ENCODE results near the gene CEP85. TPM values are rescaled to one million over a fixed set of nuclear protein-coding genes. Genes with fewer than 3 reads are reported as not detected.

CEP85 gene
- total RNA-seq, 1 donor, result 13.0 TPM

DNA sequence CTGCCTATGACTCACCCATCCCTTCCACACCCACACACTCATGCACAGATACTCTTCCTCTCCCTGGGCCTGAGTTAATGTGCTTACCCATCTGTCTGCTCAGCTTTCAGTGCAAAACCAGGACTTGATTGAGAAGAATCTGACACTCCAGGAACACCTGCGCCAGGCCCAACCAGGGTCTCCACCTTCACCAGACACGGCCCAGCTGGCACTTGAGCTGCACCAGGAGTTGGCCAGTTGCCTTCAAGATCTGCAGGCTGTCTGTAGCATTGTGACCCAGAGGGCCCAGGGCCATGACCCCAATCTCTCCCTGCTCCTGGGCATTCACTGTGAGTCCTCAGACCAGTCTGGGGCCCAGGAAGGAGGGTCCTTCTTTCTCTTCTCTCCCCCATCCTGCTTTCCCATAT is 42.4 kb downstream of the CEP85 start:
- H3K4me3 ChIP-seq (ENCODE audit: low read depth, low read length), result no peak overlapping the region
- TF ChIP-seq, protein P1, sequence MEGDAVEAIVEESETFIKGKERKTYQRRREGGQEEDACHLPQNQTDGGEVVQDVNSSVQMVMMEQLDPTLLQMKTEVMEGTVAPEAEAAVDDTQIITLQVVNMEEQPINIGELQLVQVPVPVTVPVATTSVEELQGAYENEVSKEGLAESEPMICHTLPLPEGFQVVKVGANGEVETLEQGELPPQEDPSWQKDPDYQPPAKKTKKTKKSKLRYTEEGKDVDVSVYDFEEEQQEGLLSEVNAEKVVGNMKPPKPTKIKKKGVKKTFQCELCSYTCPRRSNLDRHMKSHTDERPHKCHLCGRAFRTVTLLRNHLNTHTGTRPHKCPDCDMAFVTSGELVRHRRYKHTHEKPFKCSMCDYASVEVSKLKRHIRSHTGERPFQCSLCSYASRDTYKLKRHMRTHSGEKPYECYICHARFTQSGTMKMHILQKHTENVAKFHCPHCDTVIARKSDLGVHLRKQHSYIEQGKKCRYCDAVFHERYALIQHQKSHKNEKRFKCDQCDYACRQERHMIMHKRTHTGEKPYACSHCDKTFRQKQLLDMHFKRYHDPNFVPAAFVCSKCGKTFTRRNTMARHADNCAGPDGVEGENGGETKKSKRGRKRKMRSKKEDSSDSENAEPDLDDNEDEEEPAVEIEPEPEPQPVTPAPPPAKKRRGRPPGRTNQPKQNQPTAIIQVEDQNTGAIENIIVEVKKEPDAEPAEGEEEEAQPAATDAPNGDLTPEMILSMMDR (IDR thresholded peaks at IDR 0.05; ENCODE audit: insufficient read depth, low read depth, low read length), result no peak
- DNase-seq (ENCODE audit: low read depth), result no peak

DNA sequence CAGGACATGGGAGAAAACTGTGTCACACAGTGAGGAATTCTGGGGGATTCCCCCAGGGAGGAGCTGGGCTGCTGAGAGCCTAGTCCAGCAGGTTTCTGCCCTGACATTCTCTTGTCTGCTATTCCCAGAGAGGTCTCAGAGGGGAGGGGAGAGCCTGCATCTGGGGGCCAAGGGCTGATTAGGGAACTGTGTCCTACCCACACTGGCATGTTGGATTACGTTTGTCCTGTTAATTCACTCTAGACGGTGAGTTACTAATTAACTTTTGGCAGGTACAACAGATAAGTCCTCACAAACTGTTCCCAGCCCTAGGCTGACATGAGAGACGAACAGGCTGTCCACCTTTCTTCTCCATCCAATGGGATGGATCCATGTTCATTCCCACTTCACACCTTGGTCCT is 43.3 kb downstream of the CEP85 start:
- H3K4me3 ChIP-seq (ENCODE audit: low read depth, low read length), result no peak overlapping the region
- DNase-seq (ENCODE audit: low read depth), result no peak
- TF ChIP-seq, protein P1 (IDR thresholded peaks at IDR 0.05; ENCODE audit: insufficient read depth, low read depth, low read length), result no peak

DNA sequence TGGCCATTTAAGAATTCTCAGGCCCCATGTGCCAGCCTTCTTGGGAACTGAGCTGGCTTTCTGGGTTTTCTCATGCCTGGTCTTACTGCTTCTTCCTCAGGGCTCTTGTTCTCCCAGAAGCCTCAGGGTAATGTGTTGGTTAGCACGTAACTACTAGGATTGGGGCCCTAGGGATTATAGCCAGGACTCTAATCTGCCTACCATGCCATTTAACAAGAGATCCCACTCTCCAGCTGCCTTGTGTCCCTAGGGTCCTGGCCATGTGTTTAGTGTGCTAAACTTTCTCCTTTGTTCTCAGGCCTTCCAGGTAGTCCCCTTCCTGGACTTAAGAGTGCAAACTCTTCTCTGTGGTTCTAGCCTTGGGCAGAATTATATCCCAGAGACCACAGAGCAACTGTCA is 43.7 kb downstream of the CEP85 start:
- no peak overlapping the region for H3K4me3 ChIP-seq (ENCODE audit: low read depth, low read length)
- no peak for DNase-seq (ENCODE audit: low read depth)
- TF ChIP-seq, protein P1 (IDR thresholded peaks at IDR 0.05; ENCODE audit: insufficient read depth, low read depth, low read length), result no peak

DNA sequence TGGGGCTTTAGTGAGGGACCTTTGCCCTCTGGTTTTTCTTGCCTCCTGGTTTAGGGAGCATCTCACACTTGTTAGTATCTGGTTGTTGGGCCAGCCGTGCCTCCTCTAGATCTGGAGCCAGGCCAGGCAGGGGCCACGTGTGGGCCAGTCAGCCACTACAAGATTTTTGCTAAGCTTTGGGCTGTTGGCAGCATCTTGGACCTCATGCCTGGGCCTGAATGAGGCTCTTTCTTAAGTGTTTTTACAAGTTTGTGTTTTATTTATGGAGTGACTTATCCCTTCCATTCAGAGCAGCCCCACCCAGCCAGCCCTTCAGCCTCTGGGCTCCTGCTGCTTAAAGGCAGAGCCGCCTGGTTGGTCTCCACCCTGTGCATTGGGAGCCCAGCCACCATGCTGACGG is 44.3 kb downstream of the CEP85 start:
- peak; percentile 92 for DNase-seq (ENCODE audit: low read depth)
- TF ChIP-seq, protein P1 (IDR thresholded peaks at IDR 0.05; ENCODE audit: insufficient read depth, low read depth, low read length), result no peak
- no peak overlapping the region for H3K4me3 ChIP-seq (ENCODE audit: low read depth, low read length)

DNA sequence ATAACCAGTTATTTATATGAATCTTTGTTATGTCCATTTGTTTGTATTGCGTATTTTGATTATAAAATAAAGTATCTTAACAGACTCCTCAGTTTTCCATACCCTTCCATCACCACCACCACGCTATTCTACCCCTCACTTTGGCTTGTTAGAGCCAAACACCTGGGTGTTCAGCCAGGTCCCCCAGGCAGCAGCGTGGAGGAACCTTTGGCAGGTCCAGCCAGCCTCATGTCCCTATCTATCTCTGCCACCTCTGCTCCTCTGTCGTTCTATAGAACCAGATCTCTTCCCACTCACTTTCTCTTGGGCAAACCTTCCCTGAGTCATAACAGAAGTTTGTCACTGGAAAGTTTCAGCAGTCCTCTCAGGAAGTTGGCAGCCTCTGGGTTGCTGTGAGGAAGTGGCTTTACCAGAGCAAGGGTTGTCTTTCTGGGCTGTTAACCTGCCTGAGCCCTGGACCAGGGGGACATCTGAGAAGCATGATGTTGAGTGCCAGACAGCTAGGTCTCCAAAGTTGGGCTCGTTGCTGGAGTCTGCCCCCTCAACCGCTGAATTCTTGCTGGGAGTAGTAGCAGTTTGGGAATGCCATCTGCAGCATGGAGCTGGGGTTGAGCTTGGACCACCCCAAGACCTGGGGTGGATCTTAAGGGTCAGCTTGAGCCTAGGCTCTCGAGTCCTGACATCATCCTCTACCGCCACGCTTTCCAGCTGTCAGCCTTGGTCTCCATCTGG is 44.9 kb downstream of the CEP85 start:
- H3K4me3 ChIP-seq (ENCODE audit: low read depth, low read length), result peak overlapping the region; percentile 88
- peak; percentile 68 for DNase-seq (ENCODE audit: low read depth)
- TF ChIP-seq, protein P1 (IDR thresholded peaks at IDR 0.05; ENCODE audit: insufficient read depth, low read depth, low read length), result no peak

DNA sequence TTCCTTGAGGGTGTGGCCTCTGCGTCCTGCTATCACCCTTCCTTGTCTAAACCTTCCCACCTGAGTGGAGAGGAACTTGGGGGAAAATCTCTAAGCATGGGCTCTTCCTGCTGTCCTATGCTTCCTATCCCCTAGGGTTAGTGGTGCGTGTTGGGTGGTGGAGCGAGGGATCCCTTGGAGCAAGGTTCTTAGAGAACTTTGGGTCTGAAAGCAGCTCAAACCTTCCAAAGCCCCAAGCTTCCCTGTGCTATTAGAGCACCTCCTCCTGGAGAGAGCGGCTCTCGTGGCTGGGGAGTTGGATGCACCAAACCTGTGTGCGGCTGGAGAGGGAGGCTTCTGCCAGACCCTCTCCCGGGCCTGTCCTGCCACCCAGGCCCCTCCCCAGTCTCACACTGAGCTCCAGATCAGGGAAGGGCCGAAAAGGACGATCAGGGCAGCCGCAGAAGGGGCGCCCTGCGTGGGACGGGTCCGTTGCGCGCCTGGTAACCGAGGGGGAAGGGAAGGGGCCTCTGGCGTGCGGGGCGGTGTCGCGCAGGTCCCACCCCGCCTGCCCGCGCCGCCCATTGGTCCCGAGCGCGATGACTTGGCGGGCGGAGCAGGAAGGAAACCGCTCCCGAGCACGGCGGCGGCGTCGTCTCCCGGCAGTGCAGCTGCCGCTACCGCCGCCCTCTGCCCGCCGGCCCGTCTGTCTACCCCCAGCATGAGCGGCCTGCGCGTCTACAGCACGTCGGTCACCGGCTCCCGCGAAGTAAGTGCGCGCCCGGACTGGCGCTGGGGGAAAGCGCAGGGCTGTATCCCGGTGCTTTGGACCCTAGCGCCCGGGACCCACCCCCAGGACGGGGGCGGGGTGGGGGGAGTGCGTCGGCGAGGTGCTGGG is 45.7 kb downstream of the CEP85 start, which contains the start of gene SH3BGRL3:
Gene SH3BGRL3 (plus strand): TSS at position 631 of the 877 bp plus-strand sequence. CDS start 70 bp downstream, at position 701.
- peak within 1 kb of the TSS; percentile 88 for H3K4me3 ChIP-seq (ENCODE audit: low read depth, low read length)
- TF ChIP-seq, protein P1 (IDR thresholded peaks at IDR 0.05; ENCODE audit: insufficient read depth, low read depth, low read length), result peak; percentile 50
- peak; percentile 86 for DNase-seq (ENCODE audit: low read depth)
